ENCODE data around the gene JUP. TPM values are rescaled to one million over a fixed set of nuclear protein-coding genes. Genes with fewer than 3 reads are reported as not detected.

The JUP gene
- total and polyA plus RNA-seq, 2 experiments from 2014 or later, result 209 to 214 TPM

DNA sequence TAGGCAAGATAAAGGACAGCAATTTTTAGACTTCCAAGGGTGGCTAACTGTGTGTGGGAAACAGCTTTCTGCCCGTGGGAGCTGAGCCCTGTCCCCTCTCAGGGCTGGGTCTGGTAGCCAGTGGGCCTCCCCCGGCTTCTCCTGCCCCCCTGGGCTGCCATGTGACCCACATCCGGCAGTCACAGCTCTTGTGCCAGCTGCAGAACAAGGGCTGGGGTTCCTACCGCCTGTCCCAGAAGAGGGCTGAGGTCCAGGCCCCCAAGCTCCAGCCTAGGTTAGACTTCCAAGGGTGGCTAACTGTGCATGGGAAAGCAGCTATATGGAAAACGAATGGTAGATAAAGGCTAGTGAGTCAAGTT, 68.2 kb downstream of the JUP start:
- no peaks in the 10 kb centered on the region for H3K4me1 ChIP-seq (ENCODE audit: insufficient read depth)

DNA sequence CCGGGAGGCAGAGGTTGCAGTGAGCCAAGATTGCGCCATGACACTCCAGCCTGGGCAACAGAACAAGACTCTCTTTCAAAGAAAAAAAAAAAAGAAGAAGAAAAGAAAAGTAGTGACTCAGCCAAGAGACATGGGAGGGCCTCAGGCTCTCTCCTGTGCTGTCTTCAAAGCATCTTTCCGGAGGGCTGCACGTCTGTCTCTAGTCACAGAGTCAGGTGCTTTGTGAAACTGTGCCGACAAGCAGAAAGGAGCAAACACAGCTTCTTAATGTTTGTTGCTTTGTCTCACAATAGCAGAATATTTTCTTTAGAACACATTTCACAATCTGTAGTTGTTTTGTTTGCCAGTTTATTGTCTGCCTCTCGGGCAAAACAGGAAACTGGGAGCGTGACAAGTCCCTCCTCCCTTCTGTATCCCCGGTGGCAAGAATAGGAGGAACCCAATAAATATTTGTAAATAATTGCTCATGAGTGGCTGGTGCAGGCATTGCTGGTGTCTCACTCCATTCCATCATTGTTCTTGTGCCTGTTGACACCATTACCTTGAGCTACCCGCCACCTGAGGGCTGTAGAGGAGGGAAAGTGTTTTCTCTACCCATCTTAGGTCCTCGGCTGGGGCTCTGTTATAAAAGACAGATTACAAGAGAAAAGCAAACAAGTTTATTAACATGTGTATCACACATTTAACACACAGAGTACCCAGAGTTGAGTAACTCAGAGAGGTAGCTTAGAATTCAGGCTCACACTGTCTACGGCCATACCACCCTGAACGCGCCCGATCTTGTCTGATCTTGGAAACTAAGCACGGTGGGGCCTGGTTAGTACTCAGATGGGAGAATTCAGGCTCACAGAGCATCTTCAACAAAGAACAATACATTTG, 68.9 kb downstream of the JUP start:
- no peaks in the 10 kb centered on the region for H3K4me1 ChIP-seq (ENCODE audit: insufficient read depth)
- no peak for TF ChIP-seq EZH2 (IDR thresholded peaks at IDR 0.05; ENCODE audit: borderline replicate concordance)
- TF ChIP-seq EZH2phosphoT487 (IDR thresholded peaks at IDR 0.05; ENCODE audit: low read depth, severe bottlenecking, unreplicated experiment), result no peak
- H3K36me3 ChIP-seq (replicated peaks; ENCODE audit: insufficient read depth, low read depth), result no peaks in the 10 kb centered on the region
- peak; percentile 50 for DNase-seq (ENCODE audit: low spot score)
- H2AFZ ChIP-seq, result no peak overlapping the region
- no peak overlapping the region for H3K4me2 ChIP-seq
- H3K9me2 ChIP-seq (replicated peaks; ENCODE audit: insufficient read depth), result no peaks in the 10 kb centered on the region
- H3K4me3 ChIP-seq, result no peak overlapping the region
- H3K79me2 ChIP-seq, result no peaks in the 10 kb centered on the region
- no peaks in the 10 kb centered on the region for H3K9me3 ChIP-seq (ENCODE audit: low read depth)
- H4K20me1 ChIP-seq (ENCODE audit: insufficient read depth, poor library complexity, severe bottlenecking), result no peaks in the 10 kb centered on the region
- H3K27ac ChIP-seq, result peak overlapping the region; percentile 39
- WGBS (ENCODE audit: low lambda C conversion rate, missing lambda C conversion rate), result 60% methylated on average over 15 of the region's 15 CpGs
- H3K27me3 ChIP-seq, result no peaks in the 10 kb centered on the region

More for the DNA sequence above, 68.2 kb downstream of the JUP start:
- H3K9me3 ChIP-seq (ENCODE audit: low read depth), result no peaks in the 10 kb centered on the region
- no peak overlapping the region for H2AFZ ChIP-seq
- H3K27ac ChIP-seq, result peak overlapping the region; percentile 39
- no peaks in the 10 kb centered on the region for H3K79me2 ChIP-seq
- H3K9me2 ChIP-seq (replicated peaks; ENCODE audit: insufficient read depth), result no peaks in the 10 kb centered on the region
- DNase-seq (ENCODE audit: low spot score), result no peak
- H3K4me2 ChIP-seq, result no peak overlapping the region
- TF ChIP-seq EZH2 (IDR thresholded peaks at IDR 0.05; ENCODE audit: borderline replicate concordance), result no peak
- no peak for TF ChIP-seq EZH2phosphoT487 (IDR thresholded peaks at IDR 0.05; ENCODE audit: low read depth, severe bottlenecking, unreplicated experiment)
- TF ChIP-seq, protein P1, sequence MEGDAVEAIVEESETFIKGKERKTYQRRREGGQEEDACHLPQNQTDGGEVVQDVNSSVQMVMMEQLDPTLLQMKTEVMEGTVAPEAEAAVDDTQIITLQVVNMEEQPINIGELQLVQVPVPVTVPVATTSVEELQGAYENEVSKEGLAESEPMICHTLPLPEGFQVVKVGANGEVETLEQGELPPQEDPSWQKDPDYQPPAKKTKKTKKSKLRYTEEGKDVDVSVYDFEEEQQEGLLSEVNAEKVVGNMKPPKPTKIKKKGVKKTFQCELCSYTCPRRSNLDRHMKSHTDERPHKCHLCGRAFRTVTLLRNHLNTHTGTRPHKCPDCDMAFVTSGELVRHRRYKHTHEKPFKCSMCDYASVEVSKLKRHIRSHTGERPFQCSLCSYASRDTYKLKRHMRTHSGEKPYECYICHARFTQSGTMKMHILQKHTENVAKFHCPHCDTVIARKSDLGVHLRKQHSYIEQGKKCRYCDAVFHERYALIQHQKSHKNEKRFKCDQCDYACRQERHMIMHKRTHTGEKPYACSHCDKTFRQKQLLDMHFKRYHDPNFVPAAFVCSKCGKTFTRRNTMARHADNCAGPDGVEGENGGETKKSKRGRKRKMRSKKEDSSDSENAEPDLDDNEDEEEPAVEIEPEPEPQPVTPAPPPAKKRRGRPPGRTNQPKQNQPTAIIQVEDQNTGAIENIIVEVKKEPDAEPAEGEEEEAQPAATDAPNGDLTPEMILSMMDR (IDR thresholded peaks at IDR 0.05; ENCODE audit: poor library complexity), result no peak
- no peaks in the 10 kb centered on the region for H4K20me1 ChIP-seq (ENCODE audit: insufficient read depth, poor library complexity, severe bottlenecking)
- H3K27me3 ChIP-seq, result no peaks in the 10 kb centered on the region
- H3K36me3 ChIP-seq (replicated peaks; ENCODE audit: insufficient read depth, low read depth), result no peaks in the 10 kb centered on the region
- H3K4me3 ChIP-seq, result no peak overlapping the region
- WGBS (ENCODE audit: low lambda C conversion rate, missing lambda C conversion rate), result 68% methylated on average over 5 of the region's 5 CpGs

DNA sequence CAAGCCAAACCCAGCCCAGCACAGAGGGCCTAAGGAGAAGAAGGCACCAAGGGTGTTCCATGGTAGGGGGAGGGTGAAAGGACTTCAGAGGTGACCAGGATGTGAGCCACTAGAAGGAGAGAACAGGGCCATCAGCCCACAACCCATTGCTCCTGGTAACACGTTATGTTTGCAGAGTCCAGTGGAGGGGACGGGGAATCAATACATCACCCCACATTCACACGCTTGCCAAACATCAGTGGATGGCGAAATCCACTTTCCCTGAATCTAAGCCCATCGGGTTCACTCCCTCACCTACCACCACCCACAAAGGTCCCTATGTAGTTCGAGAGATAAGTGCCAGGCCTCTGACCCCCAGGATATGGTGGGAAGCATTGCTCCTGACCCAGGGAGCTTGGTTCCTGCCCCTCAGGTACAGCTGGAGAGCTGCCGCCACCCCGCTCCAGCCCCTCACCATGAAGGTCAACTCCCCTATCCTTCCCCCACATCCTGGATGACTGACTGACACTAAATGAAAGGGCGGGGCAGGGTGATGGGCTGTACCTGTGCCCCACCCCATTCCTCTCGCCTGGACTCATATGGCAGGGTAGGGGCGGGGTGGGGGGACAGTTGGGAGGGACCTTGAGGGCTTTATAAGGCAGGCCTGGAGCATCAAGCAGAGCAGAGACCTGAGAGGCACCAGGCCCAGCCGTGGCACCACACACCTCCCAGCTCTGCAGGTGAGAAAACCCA, 74.7 kb downstream of the JUP start, which contains the start of gene GAST:
TSS of gene GAST (plus strand) at position 663 of the 732 bp plus-strand sequence. CDS start 3,106 bp downstream, outside the sequence.
- TF ChIP-seq EZH2 (IDR thresholded peaks at IDR 0.05; ENCODE audit: borderline replicate concordance) (no peak), EZH2phosphoT487 (IDR thresholded peaks at IDR 0.05; ENCODE audit: low read depth, severe bottlenecking, unreplicated experiment) (no peak)
- TF ChIP-seq, protein P1 (IDR thresholded peaks at IDR 0.05; ENCODE audit: poor library complexity), result no peak
- no peaks in the 10 kb centered on the region for H3K36me3 ChIP-seq (replicated peaks; ENCODE audit: insufficient read depth, low read depth)
- no peak for DNase-seq (ENCODE audit: low spot score)
- H3K27me3 ChIP-seq, result no peaks in the 10 kb centered on the region
- H3K9me2 ChIP-seq (replicated peaks; ENCODE audit: insufficient read depth), result no peaks in the 10 kb centered on the region
- no peak within 1 kb of the TSS for H3K27ac ChIP-seq
- H2AFZ ChIP-seq, result no peak within 1 kb of the TSS
- H3K4me1 ChIP-seq (ENCODE audit: insufficient read depth), result no peaks in the 10 kb centered on the region
- no peaks in the 10 kb centered on the region for H4K20me1 ChIP-seq (ENCODE audit: insufficient read depth, poor library complexity, severe bottlenecking)
- H3K4me2 ChIP-seq, result no peak within 1 kb of the TSS
- no peaks in the 10 kb centered on the region for H3K79me2 ChIP-seq
- H3K9me3 ChIP-seq (ENCODE audit: low read depth), result no peaks in the 10 kb centered on the region
- H3K4me3 ChIP-seq, result no peak within 1 kb of the TSS
- 86% methylated on average over 12 of the region's 12 CpGs for WGBS (ENCODE audit: low lambda C conversion rate, missing lambda C conversion rate)

Measured in hepatocyte (in vitro differentiated cells).